Kidney (tissue), 14 donors: ENCODE results near the gene FGD3. TPM values are rescaled to one million over a fixed set of nuclear protein-coding genes. Genes with fewer than 3 reads are reported as not detected.

Experiments
- DNase-seq, 5 donors: peaks; one replicate each; pipeline ENCODE4 v3.0.0-alpha.2; 2013 to 2020
- FAIRE-seq: peaks from 2 replicates; lab custom pipeline; 2012; peaks lifted over from hg19 to GRCh38; lab: Jason Lieb, UNC
- H3K27ac ChIP-seq, 2 donors: one replicate each; pipeline ENCODE4 v1.7.0; 2013; ENCODE audit warnings: low read depth in 2 of 2, low read length in 2 of 2, inconsistent platforms in 1 of 2
- H3K27me3 ChIP-seq: one replicate; pipeline ENCODE4 v1.7.1; 2013; ENCODE audit warnings: low read length, inconsistent platforms; ENCODE audit not compliant: control insufficient read depth, insufficient read depth
- H3K36me3 ChIP-seq, 3 donors: one replicate each; pipeline versions ENCODE4 v1.7.0 to v1.7.1; 2013; ENCODE audit warnings: low read length in 3 of 3, control low read depth in 1 of 3, inconsistent platforms in 1 of 3; ENCODE audit not compliant: insufficient read depth in 3 of 3, control insufficient read depth in 2 of 3
- H3K4me1 ChIP-seq, 3 donors: one replicate each; pipeline versions ENCODE4 v1.7.0 to v1.7.1; 2013; ENCODE audit warnings: low read length in 3 of 3, inconsistent platforms in 1 of 3, low read depth in 1 of 3; ENCODE audit not compliant: control insufficient read depth in 2 of 3, insufficient read depth in 2 of 3
- H3K4me3 ChIP-seq, 3 donors: one replicate each; pipeline versions ENCODE4 v1.7.0 to v1.8.1; 2013; ENCODE audit warnings: low read length in 3 of 3, control low read depth in 1 of 3, inconsistent platforms in 1 of 3
- H3K9ac ChIP-seq, 3 donors: one replicate each; pipeline versions ENCODE4 v1.7.0 to v1.7.1; 2013; ENCODE audit warnings: low read length in 3 of 3, control low read depth in 1 of 3, inconsistent platforms in 1 of 3
- H3K9me3 ChIP-seq, 3 donors: one replicate each; pipeline versions ENCODE4 v1.7.0 to v1.7.1; 2013; ENCODE audit warnings: low read length in 3 of 3, control low read depth in 1 of 3, inconsistent platforms in 1 of 3; ENCODE audit not compliant: control insufficient read depth in 2 of 3, insufficient read depth in 1 of 3
- intact Hi-C: fragments of 100-400 bp; cut with DNase I; formaldehyde crosslinking; loops from one replicate; pipeline ENCODE4 v1.11.1; 2022
- polyA plus RNA-seq: library from polyadenylated mRNA; stranded (reverse); fragments of 350-450 nt; fragmentation: Illumina TruSeq; extraction: RNeasy Lipid Tissue Mini Kit (QIAGEN cat#74804); gene quantifications from one replicate; pipeline ENCODE4 v1.2.3, GENCODE V29; 2014; ENCODE audit warnings: low read depth, low replicate concordance; ENCODE audit not compliant: insufficient read depth
- total RNA-seq: library from RNA; stranded (reverse); fragmentation: NEBNext Ultra II Directional; extraction: Animal tissue kit (Norgen Biotek cat#: 25700); gene quantifications from one replicate; pipeline ENCODE4 v1.2.1, GENCODE V29; 2021
- TF ChIP-seq, protein P1 (sequence below): IDR thresholded peaks from 3 replicates; pipeline ENCODE4 v1.5.1; 2012; ENCODE audit warnings: mild to moderate bottlenecking, moderate library complexity, borderline replicate concordance; ENCODE audit not compliant: insufficient read depth; ENCODE audit errors: extremely low read depth
- donor health status: control.
- donor health status: control.
- donor health status: control.
- donor health status: control.
- donor health status: control.
- donor health status: DM: yes; HTN: yes; CAD: no.
- donor health status: Normal renal cell carcinoma (clear cell type).

FGD3 gene
- total and polyA plus RNA-seq, 2 donors from 2014 or later: 7.4 to 12.1 TPM

DNA sequence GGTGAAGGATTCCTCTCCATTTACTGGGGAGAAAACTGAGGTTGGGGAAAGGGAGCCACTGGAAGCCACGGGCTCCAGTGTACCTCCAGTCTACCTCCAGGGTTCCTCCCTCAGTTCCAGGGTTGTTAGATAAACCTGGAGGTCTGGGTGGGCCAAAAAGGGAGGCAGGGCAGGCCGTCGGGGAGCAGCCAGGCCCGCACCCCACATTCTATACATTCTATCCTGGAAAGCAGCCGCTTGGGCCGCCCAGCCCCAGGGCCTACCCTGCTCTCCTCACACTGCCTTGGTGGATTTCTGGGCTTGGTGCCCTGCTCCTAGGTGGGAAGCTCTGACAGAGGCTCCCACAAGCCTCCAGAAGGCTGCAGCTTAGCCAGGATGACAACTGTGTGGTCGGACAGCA lies 93.1 kb downstream of the FGD3 start:
- Histone ChIP-seq H3K4me3 (no peak overlapping the region), H3K27ac (no peak overlapping the region), H3K36me3 (no peaks in the 10 kb centered on the region), H3K27me3 (no peaks in the 10 kb centered on the region), H3K9ac (no peak overlapping the region), H3K9me3 (no peaks in the 10 kb centered on the region), H3K4me1 (no peaks in the 10 kb centered on the region)
- DNase-seq (no peak), FAIRE-seq (no peak)
- TF ChIP-seq, protein P1, sequence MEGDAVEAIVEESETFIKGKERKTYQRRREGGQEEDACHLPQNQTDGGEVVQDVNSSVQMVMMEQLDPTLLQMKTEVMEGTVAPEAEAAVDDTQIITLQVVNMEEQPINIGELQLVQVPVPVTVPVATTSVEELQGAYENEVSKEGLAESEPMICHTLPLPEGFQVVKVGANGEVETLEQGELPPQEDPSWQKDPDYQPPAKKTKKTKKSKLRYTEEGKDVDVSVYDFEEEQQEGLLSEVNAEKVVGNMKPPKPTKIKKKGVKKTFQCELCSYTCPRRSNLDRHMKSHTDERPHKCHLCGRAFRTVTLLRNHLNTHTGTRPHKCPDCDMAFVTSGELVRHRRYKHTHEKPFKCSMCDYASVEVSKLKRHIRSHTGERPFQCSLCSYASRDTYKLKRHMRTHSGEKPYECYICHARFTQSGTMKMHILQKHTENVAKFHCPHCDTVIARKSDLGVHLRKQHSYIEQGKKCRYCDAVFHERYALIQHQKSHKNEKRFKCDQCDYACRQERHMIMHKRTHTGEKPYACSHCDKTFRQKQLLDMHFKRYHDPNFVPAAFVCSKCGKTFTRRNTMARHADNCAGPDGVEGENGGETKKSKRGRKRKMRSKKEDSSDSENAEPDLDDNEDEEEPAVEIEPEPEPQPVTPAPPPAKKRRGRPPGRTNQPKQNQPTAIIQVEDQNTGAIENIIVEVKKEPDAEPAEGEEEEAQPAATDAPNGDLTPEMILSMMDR: no peak
- intact Hi-C loops: no loop called here

DNA sequence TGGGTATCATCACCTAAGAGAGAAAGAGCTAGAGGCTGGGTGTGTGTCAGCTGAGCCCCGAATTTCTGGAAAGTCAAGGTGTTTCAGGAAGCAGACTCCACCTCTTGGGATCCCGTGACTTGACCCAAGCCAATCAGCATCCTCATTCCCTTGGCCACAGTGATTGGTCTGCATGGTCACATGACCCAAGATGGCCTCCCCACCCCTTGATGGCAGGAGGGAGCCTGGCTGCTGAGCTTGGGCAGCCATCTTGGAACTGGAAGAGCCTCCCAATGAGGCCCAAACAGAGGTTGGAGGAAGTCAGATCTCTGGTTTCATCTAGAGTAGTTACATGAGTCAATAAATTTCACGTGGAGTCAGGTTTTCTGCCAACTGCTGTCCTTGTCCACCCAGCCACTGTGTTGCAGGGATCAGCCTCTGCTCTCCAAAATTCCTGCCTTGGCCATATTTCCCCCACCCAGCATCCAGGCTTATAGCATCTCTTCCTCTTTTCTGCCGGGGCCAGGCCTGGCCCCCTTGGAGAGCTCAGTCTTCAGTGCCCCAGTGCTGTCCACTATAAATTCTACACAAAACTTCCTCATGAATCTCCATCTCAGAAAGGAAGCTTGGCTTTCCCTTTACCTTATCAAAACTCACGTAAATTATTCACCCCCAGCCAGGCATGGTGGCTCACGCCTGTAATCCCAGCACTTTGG lies 93.9 kb downstream of the FGD3 start:
- Histone ChIP-seq H3K9ac (no peak overlapping the region), H3K27me3 (no peaks in the 10 kb centered on the region), H3K27ac (no peak overlapping the region), H3K4me3 (no peak overlapping the region), H3K4me1 (no peaks in the 10 kb centered on the region), H3K36me3 (no peaks in the 10 kb centered on the region), H3K9me3 (no peaks in the 10 kb centered on the region)
- intact Hi-C loops: no loop called here
- TF ChIP-seq, protein P1: no peak
- no peak for DNase-seq
- no peak for FAIRE-seq

DNA sequence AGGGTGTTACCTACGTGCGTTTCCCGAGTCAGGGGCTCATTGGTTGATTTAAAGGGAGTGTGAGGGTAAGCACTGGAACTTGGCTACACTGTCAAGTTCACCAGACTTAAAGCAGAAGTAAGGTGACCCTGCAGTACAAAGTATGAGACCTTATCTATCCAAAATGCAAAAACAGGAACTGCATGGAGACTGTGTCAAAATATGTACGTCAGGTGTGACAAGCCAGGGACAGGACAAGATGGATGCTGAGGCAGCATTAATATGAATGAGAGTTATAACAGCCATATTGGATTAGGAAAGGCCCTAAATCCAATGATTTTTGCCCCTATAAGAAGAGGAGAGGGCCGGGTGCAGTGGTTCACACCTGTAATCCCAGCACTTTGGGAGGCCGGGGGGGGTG lies 95.8 kb downstream of the FGD3 start:
- intact Hi-C loops: no loop called here
- no peak for FAIRE-seq
- Histone ChIP-seq H3K4me1 (no peaks in the 10 kb centered on the region), H3K27ac (no peak overlapping the region), H3K4me3 (no peak overlapping the region), H3K36me3 (no peaks in the 10 kb centered on the region), H3K9ac (no peak overlapping the region), H3K9me3 (no peaks in the 10 kb centered on the region), H3K27me3 (no peaks in the 10 kb centered on the region)
- DNase-seq: peak in 1 of 5 donors; percentile 15
- TF ChIP-seq, protein P1: no peak
